NCI-H1092 treated with DMSO at 0.1 percent for 48 hours (cell line): ENCODE measurements around the gene BCR.

Experiments
- DNase-seq: peaks from one replicate; lab custom pipeline; 2025; lab: John Stamatoyannopoulos, UW

BCR gene

GRCh38 chr22:23262518-23263332 lies 82.4 kb downstream of the BCR start:
- DNase-seq: no peak

- DNase-seq: no peak
Observed at GRCh38 chr22:23263651-23264555, 83.6 kb downstream of the BCR start.

- DNase-seq: no peak
Observed at GRCh38 chr22:23264610-23265367, 84.5 kb downstream of the BCR start.

GRCh38 chr22:23265368-23265700 lies 85.0 kb downstream of the BCR start:
- DNase-seq: no peak

- DNase-seq: no peak
Observed at GRCh38 chr22:23266780-23267179, 86.5 kb downstream of the BCR start.

- no peak for DNase-seq
Observed at GRCh38 chr22:23267226-23268043, 87.1 kb downstream of the BCR start.

- no peak for DNase-seq
Observed at GRCh38 chr22:23268139-23268712, 87.9 kb downstream of the BCR start.

GRCh38 chr22:23268877-23269276 lies 88.6 kb downstream of the BCR start:
- DNase-seq: no peak

- DNase-seq: no peak
Observed at GRCh38 chr22:23269441-23270211, 89.3 kb downstream of the BCR start.

GRCh38 chr22:23270212-23270733 lies 90.0 kb downstream of the BCR start:
- DNase-seq: no peak

GRCh38 chr22:23270798-23271596 lies 90.7 kb downstream of the BCR start:
- no peak for DNase-seq

- DNase-seq: no peak
Observed at GRCh38 chr22:23271597-23271908, 91.2 kb downstream of the BCR start.

GRCh38 chr22:23272371-23272770 lies 92.1 kb downstream of the BCR start:
- DNase-seq: no peak

GRCh38 chr22:23272834-23273233 lies 92.5 kb downstream of the BCR start:
- DNase-seq: no peak

GRCh38 chr22:23273445-23274145 lies 93.3 kb downstream of the BCR start:
- no peak for DNase-seq

GRCh38 chr22:23274146-23274526 lies 93.8 kb downstream of the BCR start:
- DNase-seq: no peak

GRCh38 chr22:23274891-23275694 lies 94.8 kb downstream of the BCR start:
- no peak for DNase-seq

GRCh38 chr22:23275751-23276150 lies 95.4 kb downstream of the BCR start:
- no peak for DNase-seq
